ENCODE results near the gene APOL1. TPM values are rescaled to one million over a fixed set of nuclear protein-coding genes. Genes with fewer than 3 reads are reported as not detected.

The APOL1 gene
- total RNA-seq, 1 donor from 2014 or later = 19.0 TPM

Other genes starting within 250 kb of the APOL1 start
- gene RBFOX2, start 224.3 kb upstream of the APOL1 start, total RNA-seq = 42.9 TPM
- 8.7 TPM for gene APOL3, start 92.4 kb upstream of the APOL1 start, total RNA-seq
- 3.5 TPM for gene APOL4, start 51.3 kb upstream of the APOL1 start, total RNA-seq
- 10.8 TPM for gene APOL2, start 13.6 kb upstream of the APOL1 start, total RNA-seq
- gene MYH9, start 134.8 kb downstream of the APOL1 start, total RNA-seq = 487 TPM
- gene TXN2, start 228.5 kb downstream of the APOL1 start, total RNA-seq = 103 TPM

All from esophagus mucosa (tissue), 1 donor.